GM18909 (cell line): ENCODE measurements around the gene TM4SF20.
"Not testable (repeated sequence)": the region's sequence is repeated elsewhere in the genome, so short reads cannot be mapped to it uniquely, and the experiment has no call there.

Experiments used
- ATAC-seq: cut with Tn5 transposase; IDR thresholded peaks from one replicate; pipeline ENCODE4 v1.9.1; 2021; ENCODE audit warnings: mild to moderate bottlenecking; ENCODE audit not compliant: unreplicated experiment, poor library complexity

Gene TM4SF20

GRCh38 chr2:227398684-227399670, 19.9 kb upstream of the TM4SF20 start:
- no peak for ATAC-seq

DNA sequence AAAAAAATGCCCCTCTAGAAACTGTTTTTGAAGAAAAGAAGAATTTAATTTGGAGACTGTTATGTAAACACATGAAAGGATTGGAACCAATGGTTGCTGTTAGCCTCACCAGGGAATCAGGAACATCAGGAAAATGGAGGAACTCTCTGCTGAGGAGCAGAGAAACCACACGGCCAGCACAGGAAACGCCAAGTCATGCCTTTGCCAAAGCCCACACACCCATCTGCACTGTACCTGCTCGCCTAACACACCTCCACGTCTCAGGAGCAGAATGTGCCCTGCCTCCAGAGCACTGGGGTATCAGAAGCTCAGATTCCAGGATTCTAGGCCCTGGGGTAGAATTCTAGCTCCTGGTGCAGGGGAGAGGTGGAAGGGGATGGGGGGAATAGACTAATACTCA, 18.5 kb upstream of the TM4SF20 start:
- no peak for ATAC-seq

DNA sequence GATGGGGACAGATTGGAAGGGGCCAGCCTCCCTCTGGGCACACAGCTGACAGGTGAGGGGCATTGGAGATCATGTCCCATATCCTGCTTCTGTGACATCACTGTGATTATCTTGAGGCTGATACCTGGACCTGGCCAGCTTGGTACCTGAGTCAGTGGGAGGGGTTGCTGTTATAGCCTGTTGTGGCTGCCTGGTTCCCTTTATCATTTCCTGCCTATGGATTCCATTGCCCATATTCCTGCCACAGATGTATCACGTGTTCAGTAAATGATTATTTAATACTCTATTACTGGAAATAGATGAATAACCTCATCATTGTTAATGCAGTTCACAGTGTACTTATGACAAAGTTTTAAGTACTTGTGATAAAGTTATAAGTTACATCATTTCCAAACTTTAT, 16.4 kb upstream of the TM4SF20 start:
- no peak for ATAC-seq

- ATAC-seq: no peak
These were observed 15.3 kb upstream of the TM4SF20 start for GRCh38 chr2:227394401-227394800.

DNA sequence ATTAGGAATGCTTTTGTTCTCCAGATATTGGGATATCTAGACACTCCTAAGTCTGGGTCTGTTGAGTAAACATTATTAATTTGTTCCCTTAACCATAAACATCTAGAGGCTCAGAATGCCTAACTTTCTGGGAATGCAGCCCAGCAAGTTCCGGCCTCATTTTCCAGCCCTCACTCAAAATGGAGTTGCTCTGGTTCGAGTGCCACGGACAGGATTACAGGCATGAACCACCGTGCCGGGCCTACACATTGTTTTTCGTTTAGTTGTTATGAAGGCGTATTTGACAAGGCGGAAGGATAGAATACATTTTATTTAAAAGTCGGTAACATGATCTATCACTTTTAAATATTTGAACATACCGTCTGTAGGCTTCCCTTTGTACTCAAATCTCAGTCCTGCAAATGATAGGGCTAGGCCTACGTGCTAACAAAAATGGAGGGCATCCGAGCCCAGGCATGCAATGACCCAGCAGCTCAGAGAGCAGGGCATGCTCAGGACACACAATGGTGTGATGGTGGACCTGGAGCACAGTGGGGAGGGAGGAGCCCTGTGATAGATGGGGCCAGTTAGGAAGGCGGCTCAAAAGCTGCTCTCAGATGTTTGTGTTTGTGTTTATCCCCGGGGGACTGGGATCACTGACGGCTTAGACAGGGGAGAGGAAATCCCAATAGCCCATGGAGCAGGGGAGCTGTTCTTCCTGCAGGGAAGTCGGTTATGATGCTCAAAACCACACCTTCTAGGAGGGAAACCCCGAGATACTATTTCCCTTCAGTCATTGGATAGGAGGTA, 11.6 kb upstream of the TM4SF20 start:
- ATAC-seq: no peak

- no peak for ATAC-seq
These were observed 10.6 kb upstream of the TM4SF20 start for GRCh38 chr2:227389661-227390060.

DNA sequence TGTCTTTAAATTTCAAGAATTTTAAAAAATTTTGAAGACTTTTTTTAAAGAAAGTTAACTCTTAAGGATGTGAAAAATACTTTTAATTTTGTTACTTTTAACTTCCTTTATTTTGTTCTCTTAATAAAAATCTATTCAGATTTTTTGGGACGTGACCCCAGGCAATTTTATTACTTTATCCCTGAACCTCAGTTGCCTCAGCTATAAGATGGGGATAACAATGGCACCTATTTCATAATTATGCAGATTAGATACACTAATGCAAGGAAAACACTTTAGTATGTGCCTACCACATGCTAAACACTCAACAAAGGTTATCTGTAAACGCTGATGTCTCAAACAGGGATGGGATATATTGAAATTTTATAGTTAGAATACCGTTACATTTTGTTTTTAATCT, 10.1 kb upstream of the TM4SF20 start:
- no peak for ATAC-seq

- ATAC-seq: no peak
These were observed 9.5 kb upstream of the TM4SF20 start for GRCh38 chr2:227388537-227389011.

GRCh38 chr2:227387583-227387982, 8.5 kb upstream of the TM4SF20 start, which contains the start of gene SCYGR1:
TSS of gene SCYGR1 (minus strand) at chr2:227387949. CDS start at chr2:227387949, 0 bp downstream.
- ATAC-seq: not testable (repeated sequence)

- ATAC-seq: no peak
These were observed 7.5 kb upstream of the TM4SF20 start for GRCh38 chr2:227386630-227387029.

- ATAC-seq: no peak
These were observed 4.6 kb upstream of the TM4SF20 start for GRCh38 chr2:227383686-227384085.

DNA sequence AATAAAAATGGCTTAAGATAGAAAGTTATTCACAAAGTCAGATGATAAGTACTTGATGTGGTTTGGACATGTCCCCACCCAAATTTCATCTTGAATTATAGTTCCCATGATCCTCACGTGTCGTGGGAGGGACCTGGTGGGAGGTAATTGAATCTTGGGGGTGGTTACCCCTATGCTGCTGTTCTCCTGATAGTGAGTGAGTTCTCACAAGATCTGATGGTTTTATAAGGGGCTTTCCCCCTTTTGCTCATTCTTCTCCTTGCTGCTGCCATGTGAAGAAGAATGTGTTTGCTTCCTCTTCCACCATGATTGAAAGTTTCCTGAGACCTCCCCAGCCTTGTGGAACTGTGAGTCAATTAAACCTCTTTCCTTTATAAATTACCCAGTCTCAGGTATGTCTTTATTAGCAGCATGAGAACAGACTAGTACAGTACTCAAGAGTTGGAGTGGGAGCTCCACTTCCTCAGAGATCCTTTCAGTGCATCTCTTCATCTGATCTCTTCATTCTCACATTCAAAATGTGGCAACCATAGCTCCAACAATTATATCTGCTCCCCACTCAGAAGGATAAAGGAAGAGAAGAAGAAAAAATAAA, 3.2 kb upstream of the TM4SF20 start:
- not testable (repeated sequence) for ATAC-seq

DNA sequence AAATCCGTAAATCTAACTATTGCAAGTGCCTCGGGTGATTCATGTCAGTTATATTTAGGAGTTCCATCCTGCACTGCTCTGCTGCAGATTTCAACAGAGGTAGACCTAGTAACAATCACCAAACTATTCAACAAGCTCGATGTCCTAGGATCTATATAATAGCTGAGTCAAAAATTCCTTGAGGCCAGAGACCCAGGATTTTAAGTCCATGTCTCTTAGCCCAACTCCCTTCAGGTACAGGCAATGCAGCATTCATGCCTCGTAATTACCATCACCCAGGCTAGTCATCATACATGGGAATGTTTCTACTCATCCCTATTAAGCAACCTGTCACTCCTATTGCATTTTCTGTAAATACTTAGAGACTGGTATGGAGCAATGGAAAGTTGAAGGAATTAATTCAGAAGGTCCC, 729 bp downstream of the TM4SF20 start:
- ATAC-seq: no peak

- ATAC-seq: no peak
These were observed 1.4 kb downstream of the TM4SF20 start for GRCh38 chr2:227377467-227378351.

GRCh38 chr2:227376656-227377396, 2.3 kb downstream of the TM4SF20 start:
- ATAC-seq: no peak

GRCh38 chr2:227374158-227374557, 4.9 kb downstream of the TM4SF20 start:
- ATAC-seq: no peak

GRCh38 chr2:227373389-227373788, 5.7 kb downstream of the TM4SF20 start:
- ATAC-seq: no peak

DNA sequence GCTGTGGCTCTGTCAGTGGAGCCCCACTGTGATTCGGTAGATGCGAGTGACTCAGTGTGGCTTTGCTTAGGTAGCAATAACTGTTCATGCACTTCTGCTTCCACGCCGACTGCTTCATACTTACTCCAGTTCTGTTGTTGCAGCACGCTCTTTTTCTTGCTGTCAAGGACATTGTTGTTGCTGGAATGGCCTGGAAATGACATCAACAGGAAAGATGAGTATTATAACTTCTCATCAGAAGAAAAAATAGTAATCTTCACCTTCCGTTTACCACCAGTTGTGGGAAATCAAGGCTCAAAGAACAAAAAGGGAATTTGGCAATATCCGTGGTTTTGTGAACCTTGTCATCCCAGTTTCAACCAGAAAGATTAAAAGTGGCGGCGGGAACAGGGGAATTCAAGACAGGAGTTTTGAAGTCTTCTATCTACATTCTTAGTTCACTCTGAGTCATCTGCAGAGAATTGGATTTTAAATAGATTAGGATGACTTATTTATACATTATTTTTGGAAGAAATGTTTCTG, 8.3 kb downstream of the TM4SF20 start:
- ATAC-seq: no peak

DNA sequence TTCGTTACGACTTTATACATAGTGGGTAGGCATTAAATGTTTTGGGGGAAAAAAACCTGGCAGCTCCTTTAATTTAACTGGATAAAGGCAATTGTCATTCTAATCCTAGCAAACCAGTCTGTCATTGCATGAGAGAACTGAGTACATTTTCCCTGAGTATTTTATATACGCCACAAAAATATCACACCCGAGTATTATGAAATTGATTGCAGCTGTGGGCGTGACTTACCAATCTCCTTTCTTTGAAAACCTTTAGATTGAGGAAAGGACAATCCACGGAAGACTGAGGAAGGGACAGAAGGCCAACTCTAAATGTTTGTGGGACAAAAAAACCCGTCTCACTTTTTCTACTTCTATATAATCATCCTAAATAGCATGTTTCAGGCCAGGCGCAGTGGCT, 9.0 kb downstream of the TM4SF20 start:
- no peak for ATAC-seq
